MM.1S (cell line): ENCODE data around the gene MKNK1.

ENCODE experiments used
- DNase-seq: peaks from one replicate; pipeline ENCODE4 v3.0.0-alpha.2; 2015
- H2AFZ ChIP-seq: fragments of 300-600 bp; sonication (generic); 2 replicates; pipeline ENCODE4 v1.6.0; 2016; ENCODE audit warnings: antibody characterized with exemption, low read length
- H3F3A ChIP-seq: fragments of 300-600 bp; sonication (generic); 2 replicates; pipeline ENCODE4 v1.6.1; 2016; ENCODE audit warnings: mild to moderate bottlenecking, antibody characterized with exemption, low read length, moderate library complexity, mixed read lengths; ENCODE audit not compliant: insufficient read depth
- H3K27ac ChIP-seq: fragments of 300-600 bp; sonication (generic); 2 replicates; pipeline ENCODE4 v1.5.1; 2016; ENCODE audit warnings: mild to moderate bottlenecking, low read length
- H3K27me3 ChIP-seq: fragments of 300-600 bp; sonication (generic); replicated peaks from 2 replicates; pipeline ENCODE4 v1.6.0; 2016; ENCODE audit warnings: low read length; ENCODE audit not compliant: insufficient read depth
- H3K36me3 ChIP-seq: fragments of 300-600 bp; sonication (generic); replicated peaks from 2 replicates; pipeline ENCODE4 v1.6.1; 2016; ENCODE audit warnings: mild to moderate bottlenecking, low read length, mixed read lengths; ENCODE audit not compliant: insufficient read depth
- H3K4me1 ChIP-seq: fragments of 300-600 bp; sonication (generic); 2 replicates; pipeline ENCODE4 v1.6.1; 2016; ENCODE audit warnings: low read length, mixed read lengths
- H3K4me2 ChIP-seq: fragments of 300-600 bp; sonication (generic); 2 replicates; pipeline ENCODE4 v1.6.0; 2016; ENCODE audit warnings: low read depth, low read length
- H3K4me3 ChIP-seq: fragments of 300-600 bp; sonication (generic); 2 replicates; pipeline ENCODE4 v1.5.1; 2016; ENCODE audit warnings: low read length, mixed read lengths
- H3K79me2 ChIP-seq: fragments of 300-600 bp; sonication (generic); 2 replicates; pipeline ENCODE4 v1.6.1; 2016; ENCODE audit warnings: mixed run types, low read length, mixed read lengths
- H3K9ac ChIP-seq: fragments of 300-600 bp; sonication (generic); 2 replicates; pipeline ENCODE4 v1.6.1; 2016; ENCODE audit warnings: low read length, mixed read lengths
- H3K9me2 ChIP-seq: fragments of 300-600 bp; sonication (generic); replicated peaks from 2 replicates; pipeline ENCODE4 v1.6.1; 2016; ENCODE audit warnings: mild to moderate bottlenecking, low read length, mixed read lengths; ENCODE audit not compliant: insufficient read depth
- H3K9me3 ChIP-seq: fragments of 300-600 bp; sonication (generic); replicated peaks from 2 replicates; pipeline ENCODE4 v1.6.1; 2016; ENCODE audit warnings: mild to moderate bottlenecking, low read length, mixed read lengths; ENCODE audit not compliant: insufficient read depth
- H4K20me1 ChIP-seq: fragments of 300-600 bp; sonication (generic); 2 replicates; pipeline ENCODE4 v1.6.1; 2016; ENCODE audit warnings: mild to moderate bottlenecking, low read length, moderate library complexity, mixed read lengths; ENCODE audit not compliant: insufficient read depth
- EZH2 ChIP-seq: fragments of 300-600 bp; sonication (generic); optimal IDR thresholded peaks from 2 replicates; pipeline ENCODE3; 2017; ENCODE audit warnings: low read depth, mild to moderate bottlenecking, antibody characterized with exemption, low read length, mixed read lengths
- EZH2phosphoT487 ChIP-seq: fragments of 300-600 bp; sonication (generic); IDR thresholded peaks from 2 replicates; pipeline ENCODE4 v1.6.1; 2018; ENCODE audit warnings: antibody characterized with exemption, low read length
- TF ChIP-seq, protein P1 (sequence below): fragments of 300-600 bp; sonication (generic); IDR thresholded peaks from 2 replicates; pipeline ENCODE4 v1.5.1; 2016; ENCODE audit warnings: antibody characterized with exemption, low read length, mixed read lengths

The MKNK1 gene

DNA sequence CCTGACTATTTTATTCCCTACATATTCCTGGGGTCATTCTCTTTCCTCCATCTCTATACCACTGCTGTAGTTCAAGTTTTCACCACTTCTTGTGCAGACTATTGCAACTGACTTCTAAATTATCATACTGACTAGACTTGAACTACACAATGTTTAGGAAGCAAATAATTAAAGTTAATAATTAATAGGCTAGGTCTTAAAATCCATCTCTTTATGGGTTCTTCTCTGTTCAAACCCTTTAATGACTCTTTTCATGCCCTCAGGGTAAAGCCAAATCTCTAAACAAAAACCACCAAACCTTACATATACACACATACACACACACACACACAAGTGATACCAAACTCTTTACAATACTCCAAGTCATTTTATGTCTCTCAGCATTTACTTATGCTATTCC lies 34.9 kb upstream of the MKNK1 start:
- Histone ChIP-seq H2AFZ (no peak overlapping the region), H3K4me2 (no peak overlapping the region), H3K9me2 (no peaks in the 10 kb centered on the region), H3K27me3 (no peaks in the 10 kb centered on the region), H3K79me2 (no peaks in the 10 kb centered on the region), H3F3A (no peaks in the 10 kb centered on the region), H4K20me1 (no peaks in the 10 kb centered on the region), H3K4me3 (no peak overlapping the region), H3K27ac (no peak overlapping the region), H3K4me1 (no peaks in the 10 kb centered on the region), H3K9ac (no peak overlapping the region), H3K36me3 (no peaks in the 10 kb centered on the region), H3K9me3 (no peaks in the 10 kb centered on the region)
- TF ChIP-seq EZH2phosphoT487 (no peak), EZH2 (no peak)
- TF ChIP-seq, protein P1, sequence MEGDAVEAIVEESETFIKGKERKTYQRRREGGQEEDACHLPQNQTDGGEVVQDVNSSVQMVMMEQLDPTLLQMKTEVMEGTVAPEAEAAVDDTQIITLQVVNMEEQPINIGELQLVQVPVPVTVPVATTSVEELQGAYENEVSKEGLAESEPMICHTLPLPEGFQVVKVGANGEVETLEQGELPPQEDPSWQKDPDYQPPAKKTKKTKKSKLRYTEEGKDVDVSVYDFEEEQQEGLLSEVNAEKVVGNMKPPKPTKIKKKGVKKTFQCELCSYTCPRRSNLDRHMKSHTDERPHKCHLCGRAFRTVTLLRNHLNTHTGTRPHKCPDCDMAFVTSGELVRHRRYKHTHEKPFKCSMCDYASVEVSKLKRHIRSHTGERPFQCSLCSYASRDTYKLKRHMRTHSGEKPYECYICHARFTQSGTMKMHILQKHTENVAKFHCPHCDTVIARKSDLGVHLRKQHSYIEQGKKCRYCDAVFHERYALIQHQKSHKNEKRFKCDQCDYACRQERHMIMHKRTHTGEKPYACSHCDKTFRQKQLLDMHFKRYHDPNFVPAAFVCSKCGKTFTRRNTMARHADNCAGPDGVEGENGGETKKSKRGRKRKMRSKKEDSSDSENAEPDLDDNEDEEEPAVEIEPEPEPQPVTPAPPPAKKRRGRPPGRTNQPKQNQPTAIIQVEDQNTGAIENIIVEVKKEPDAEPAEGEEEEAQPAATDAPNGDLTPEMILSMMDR: no peak
- DNase-seq: no peak

DNA sequence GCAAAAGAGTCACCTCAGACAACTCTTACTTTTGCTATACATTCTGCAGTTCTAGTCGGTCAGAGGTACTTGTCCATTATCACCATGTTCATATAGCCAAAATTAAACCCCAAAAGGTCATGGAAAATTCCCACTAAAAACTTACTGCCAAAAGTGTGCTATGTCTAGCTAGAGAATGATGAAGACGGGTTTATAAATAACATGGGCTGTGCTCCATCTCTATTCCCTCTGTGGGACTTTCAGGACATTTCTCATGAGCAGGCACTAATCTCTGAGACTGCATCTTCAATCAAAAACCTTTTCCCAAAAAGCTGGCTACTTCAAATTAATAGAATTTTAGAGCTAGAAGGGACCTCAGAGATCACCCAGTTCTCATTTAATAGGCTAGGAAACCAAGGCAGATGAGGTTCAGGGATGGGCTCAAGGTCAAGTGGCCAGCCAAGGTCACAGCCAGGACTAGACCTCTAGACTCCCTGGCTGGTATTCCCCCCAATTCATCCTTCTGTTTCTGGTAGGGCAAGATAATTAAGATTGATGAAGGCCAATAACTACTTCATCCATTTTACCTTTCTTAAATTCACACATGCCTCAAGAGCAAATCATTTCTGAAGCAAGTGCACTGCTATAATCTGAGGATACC lies 33.5 kb upstream of the MKNK1 start:
- H3K4me3 ChIP-seq: no peak overlapping the region
- no peaks in the 10 kb centered on the region for H3K27me3 ChIP-seq
- H3K36me3 ChIP-seq: no peaks in the 10 kb centered on the region
- no peak overlapping the region for H2AFZ ChIP-seq
- no peaks in the 10 kb centered on the region for H3K79me2 ChIP-seq
- no peaks in the 10 kb centered on the region for H4K20me1 ChIP-seq
- TF ChIP-seq EZH2phosphoT487 (no peak), EZH2 (no peak)
- TF ChIP-seq, protein P1: no peak
- H3K9ac ChIP-seq: no peak overlapping the region
- no peaks in the 10 kb centered on the region for H3F3A ChIP-seq
- H3K4me2 ChIP-seq: no peak overlapping the region
- H3K9me3 ChIP-seq: no peaks in the 10 kb centered on the region
- H3K4me1 ChIP-seq: no peaks in the 10 kb centered on the region
- no peaks in the 10 kb centered on the region for H3K9me2 ChIP-seq
- DNase-seq: no peak
- H3K27ac ChIP-seq: no peak overlapping the region

DNA sequence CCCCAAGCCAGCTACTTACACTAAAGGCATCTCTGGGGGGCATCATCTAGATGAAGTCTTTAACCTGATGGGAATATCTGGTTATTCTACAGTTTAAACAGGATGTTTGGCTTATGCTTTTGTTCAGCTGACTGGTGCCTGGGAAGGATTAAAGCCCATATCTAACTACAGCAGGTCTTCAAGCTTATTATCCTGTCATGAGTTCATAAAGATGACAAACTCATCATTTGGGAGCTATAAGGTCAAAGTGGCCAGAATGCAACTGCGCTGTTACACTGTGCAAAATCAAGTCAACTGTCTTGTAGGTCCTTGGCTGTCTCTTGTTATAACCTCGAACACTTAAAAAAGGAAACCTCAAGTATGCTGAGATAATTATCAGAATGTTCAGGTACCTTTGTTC lies 31.1 kb upstream of the MKNK1 start:
- H3K4me1 ChIP-seq: no peaks in the 10 kb centered on the region
- H3K36me3 ChIP-seq: no peaks in the 10 kb centered on the region
- no peaks in the 10 kb centered on the region for H4K20me1 ChIP-seq
- H3K27ac ChIP-seq: no peak overlapping the region
- H3K4me2 ChIP-seq: no peak overlapping the region
- H3K4me3 ChIP-seq: no peak overlapping the region
- H3K27me3 ChIP-seq: no peaks in the 10 kb centered on the region
- H2AFZ ChIP-seq: no peak overlapping the region
- TF ChIP-seq, protein P1: no peak
- no peak for TF ChIP-seq EZH2phosphoT487
- TF ChIP-seq EZH2: no peak
- no peaks in the 10 kb centered on the region for H3K9me3 ChIP-seq
- H3K9ac ChIP-seq: no peak overlapping the region
- H3F3A ChIP-seq: no peaks in the 10 kb centered on the region
- H3K79me2 ChIP-seq: no peaks in the 10 kb centered on the region
- H3K9me2 ChIP-seq: no peaks in the 10 kb centered on the region
- DNase-seq: no peak
